HepG2 (cell line): ENCODE results near the gene VAMP8. TPM values are rescaled to one million over a fixed set of nuclear protein-coding genes. Genes with fewer than 3 reads are reported as not detected.
A peak's percentile ranks its signal among the peaks of the same experiment; 100 is the strongest.

Experiments
- AFF4 ChIP-seq: sonication (generic); formaldehyde crosslinking; IDR thresholded peaks from 2 replicates; pipeline ENCODE4 v1.4.0; 2020; ENCODE audit warnings: missing genetic modification reagents
- ATF5 ChIP-seq: sonication (generic); formaldehyde crosslinking; IDR thresholded peaks from 2 replicates; pipeline ENCODE4 v1.4.0; 2020; ENCODE audit warnings: mild to moderate bottlenecking, low read depth, missing genetic modification reagents
- ELF4 ChIP-seq: sonication (generic); formaldehyde crosslinking; IDR thresholded peaks from 2 replicates; pipeline ENCODE4 v1.5.0; 2020; ENCODE audit warnings: missing genetic modification reagents, mild to moderate bottlenecking, moderate library complexity, borderline replicate concordance
- GMEB2 ChIP-seq: IDR thresholded peaks from 2 replicates; pipeline ENCODE4 v1.6.1; 2016; ENCODE audit warnings: missing biosample characterization, missing genetic modification reagents, low read depth
- HNRNPL ChIP-seq: fragments of 200-400 bp; formaldehyde crosslinking; IDR thresholded peaks from 2 replicates; pipeline ENCODE4 v1.6.1; 2017; ENCODE audit warnings: mild to moderate bottlenecking, low read depth, low read length
- SSRP1 ChIP-seq: IDR thresholded peaks from 2 replicates; pipeline ENCODE4 v1.6.1; 2016; ENCODE audit warnings: control low read depth
- TERF1 ChIP-seq: sonication (generic); formaldehyde crosslinking; IDR thresholded peaks from 2 replicates; pipeline ENCODE4 v1.8.0; 2022; ENCODE audit warnings: mild to moderate bottlenecking, missing genetic modification reagents, moderate library complexity
- TP53 ChIP-seq: sonication (generic); formaldehyde crosslinking; conservative IDR thresholded peaks from 2 replicates; pipeline ENCODE4 v1.4.0; 2020; ENCODE audit warnings: missing genetic modification reagents
- ZBTB25 ChIP-seq: IDR thresholded peaks from 2 replicates; pipeline ENCODE4 v1.6.1; 2018; ENCODE audit warnings: missing genetic modification reagents
- ZNF17 ChIP-seq: sonication (generic); formaldehyde crosslinking; IDR thresholded peaks from 2 replicates; pipeline ENCODE4 v1.5.0; 2020; ENCODE audit warnings: mild to moderate bottlenecking, missing genetic modification reagents
- ZNF530 ChIP-seq: sonication (generic); formaldehyde crosslinking; IDR thresholded peaks from 2 replicates; pipeline ENCODE4 v1.5.0; 2020; ENCODE audit warnings: low read depth, mild to moderate bottlenecking, missing genetic modification reagents
- ZNF639 ChIP-seq: conservative IDR thresholded peaks from 2 replicates; pipeline ENCODE4 v1.6.1; 2018; ENCODE audit warnings: missing genetic modification reagents
- ZNF777 ChIP-seq: sonication (generic); formaldehyde crosslinking; IDR thresholded peaks from 2 replicates; pipeline ENCODE4 v1.4.0; 2020; ENCODE audit warnings: missing genetic modification reagents
- polyA plus RNA-seq, 8 experiments: library from polyadenylated mRNA; depleted of rRNA in 3 of 8; stranded (reverse) in 7 of 8; unstranded in 1 of 8; fragments of >200 nt; fragmentation: Illumina TruSeq in 4 of 8; extraction: Trizol in 4 of 8; gene quantifications; 2 replicates each; pipeline versions ENCODE4 v1.2.1 to v1.2.3, GENCODE V29; 2011 to 2016; ENCODE audit warnings: low read depth in 4 of 8, missing spikeins in 1 of 8, mixed read lengths in 1 of 8; ENCODE audit not compliant: insufficient read depth in 1 of 8
- total RNA-seq, 5 experiments: library from RNA; depleted of rRNA; stranded (reverse); fragments of >200 nt; fragmentation: Illumina TruSeq; extraction: Trizol; gene quantifications; 2 replicates each; pipeline ENCODE4 v1.2.3, GENCODE V29; 2016; ENCODE audit warnings: low read depth in 1 of 5

Gene VAMP8
- total and polyA plus RNA-seq, 2 of the 13 experiments (the other 11 are each of a cell fraction or from before 2014, with no cell fraction given) = 83.3 to 157 TPM

- TF ChIP-seq GMEB2 (CRISPR knock-in tag) = no peak
- no peak for TF ChIP-seq TERF1 (CRISPR knock-in tag)
- no peak for TF ChIP-seq ZNF17
- TF ChIP-seq AFF4 (CRISPR knock-in tag) = no peak
- 0 out of 2 replicates have a peak, but pooled peaks have one; percentile 9 for TF ChIP-seq HNRNPL
- no peak; the same call in 1 of the 2 replicates for TF ChIP-seq ZNF639
- TF ChIP-seq ZBTB25 (CRISPR knock-in tag) = no peak; the same call in 1 of the 2 replicates
- no peak for TF ChIP-seq SSRP1 (CRISPR knock-in tag)
- 0 out of 2 replicates have a peak, but pooled peaks have one; percentile 51 for TF ChIP-seq TP53 (CRISPR knock-in tag)
- peak; percentile 98 for TF ChIP-seq ELF4 (CRISPR knock-in tag)
- peak; percentile 60 for TF ChIP-seq ZNF777 (CRISPR knock-in tag)
- TF ChIP-seq ATF5 (CRISPR knock-in tag) = no peak
- 0 out of 2 replicates have a peak, but pooled peaks have one; percentile 1 for TF ChIP-seq ZNF530 (CRISPR knock-in tag)
Measured at GRCh38 chr2:85595301-85596025, 18.1 kb downstream of the VAMP8 start, which contains the start of gene RNF181 (continued).
